GM03348 (cell line): ENCODE data around the gene SYNJ1.
"Not testable (repeated sequence)": the region's sequence is repeated elsewhere in the genome, so short reads cannot be mapped to it uniquely, and the experiment has no call there.

Experiments
- DNase-seq: peaks from one replicate; pipeline ENCODE4 v3.0.0; 2012; ENCODE audit warnings: low spot score

Gene SYNJ1

GRCh38 chr21:32695482-32695881, 32.3 kb downstream of the SYNJ1 start:
- not testable (repeated sequence) for DNase-seq

GRCh38 chr21:32693581-32693980, 34.2 kb downstream of the SYNJ1 start:
- no peak for DNase-seq

GRCh38 chr21:32690085-32690484, 37.7 kb downstream of the SYNJ1 start:
- DNase-seq = no peak

- DNase-seq = no peak
These were observed 40.0 kb downstream of the SYNJ1 start for GRCh38 chr21:32687643-32688345.

- no peak for DNase-seq
These were observed 44.9 kb downstream of the SYNJ1 start for GRCh38 chr21:32682696-32683474.

- DNase-seq = no peak
These were observed 53.1 kb downstream of the SYNJ1 start for GRCh38 chr21:32674731-32675130.

GRCh38 chr21:32674038-32674437, 53.8 kb downstream of the SYNJ1 start:
- DNase-seq = no peak

- no peak for DNase-seq
These were observed 61.6 kb downstream of the SYNJ1 start for GRCh38 chr21:32666258-32666657.

- DNase-seq = not testable (repeated sequence)
These were observed 63.7 kb downstream of the SYNJ1 start for GRCh38 chr21:32664095-32664494.

GRCh38 chr21:32661981-32662380, 65.8 kb downstream of the SYNJ1 start:
- DNase-seq = not testable (repeated sequence)

GRCh38 chr21:32661026-32661782, 66.6 kb downstream of the SYNJ1 start:
- not testable (repeated sequence) for DNase-seq

GRCh38 chr21:32658524-32658923, 69.3 kb downstream of the SYNJ1 start:
- no peak for DNase-seq

GRCh38 chr21:32653326-32653901, 74.4 kb downstream of the SYNJ1 start:
- DNase-seq = peak; percentile 22

- no peak for DNase-seq
These were observed 79.6 kb downstream of the SYNJ1 start for GRCh38 chr21:32648165-32648564.

GRCh38 chr21:32645261-32646182, 82.3 kb downstream of the SYNJ1 start:
- DNase-seq = no peak

GRCh38 chr21:32641710-32642698, 85.8 kb downstream of the SYNJ1 start:
- DNase-seq = no peak

GRCh38 chr21:32626621-32627196, 101.1 kb downstream of the SYNJ1 start:
- peak; percentile 38 for DNase-seq

- DNase-seq = not testable (repeated sequence)
These were observed 109.6 kb downstream of the SYNJ1 start for GRCh38 chr21:32618218-32618617.

GRCh38 chr21:32613436-32614043, 114.3 kb downstream of the SYNJ1 start:
- no peak for DNase-seq
